GM19238 (cell line): ENCODE results near the gene PLAC9.

Experiments
- DNase-seq: peaks from one replicate; pipeline ENCODE4 v3.0.0; 2011; ENCODE audit warnings: low spot score; ENCODE audit not compliant: insufficient read length

Gene PLAC9

GRCh38 chr10:80183436-80183835 lies 50.9 kb downstream of the PLAC9 start:
- DNase-seq, result no peak

GRCh38 chr10:80184291-80184690 lies 51.8 kb downstream of the PLAC9 start:
- DNase-seq, result no peak

- no peak for DNase-seq
These were observed 53.2 kb downstream of the PLAC9 start for GRCh38 chr10:80185578-80186299.

- no peak for DNase-seq
These were observed 54.0 kb downstream of the PLAC9 start for GRCh38 chr10:80186364-80187012.

GRCh38 chr10:80187060-80187459 lies 54.5 kb downstream of the PLAC9 start:
- DNase-seq, result no peak

- DNase-seq, result peak; percentile 73
These were observed 55.2 kb downstream of the PLAC9 start for GRCh38 chr10:80187465-80188409.

- no peak for DNase-seq
These were observed 56.2 kb downstream of the PLAC9 start for GRCh38 chr10:80188713-80189112.

GRCh38 chr10:80191589-80192270 lies 59.2 kb downstream of the PLAC9 start:
- no peak for DNase-seq

- no peak for DNase-seq
These were observed 60.0 kb downstream of the PLAC9 start for GRCh38 chr10:80192553-80192952.

- DNase-seq, result no peak
These were observed 62.0 kb downstream of the PLAC9 start for GRCh38 chr10:80194373-80195045.
